AG09309 (cell line): ENCODE measurements around the gene GAPT.
"Not testable (repeated sequence)": the region's sequence is repeated elsewhere in the genome, so short reads cannot be mapped to it uniquely, and the experiment has no call there.

ENCODE experiments used
- DNase-seq: peaks from one replicate; pipeline ENCODE4 v3.0.0-alpha.2; 2010; ENCODE audit warnings: low read depth
- H3K4me3 ChIP-seq: 2 replicates; pipeline ENCODE4 v1.5.1; 2011; ENCODE audit warnings: mild to moderate bottlenecking, low read depth, low read length, moderate library complexity; ENCODE audit not compliant: control insufficient read depth
- CTCF ChIP-seq: IDR thresholded peaks from 2 replicates; pipeline ENCODE4 v1.5.1; 2011; ENCODE audit warnings: mild to moderate bottlenecking, low read depth, low read length, inconsistent platforms; ENCODE audit not compliant: insufficient read depth, control insufficient read depth; ENCODE audit errors: missing control alignments

The GAPT gene

GRCh38 chr5:58505971-58506640 lies 14.9 kb downstream of the GAPT start:
- DNase-seq = no peak
- TF ChIP-seq CTCF = no peak
- no peak overlapping the region for H3K4me3 ChIP-seq

- TF ChIP-seq CTCF = no peak
- no peak overlapping the region for H3K4me3 ChIP-seq
- DNase-seq = no peak
Measured at GRCh38 chr5:58507715-58508114, 16.5 kb downstream of the GAPT start.

- H3K4me3 ChIP-seq = no peak overlapping the region
- DNase-seq = no peak
- TF ChIP-seq CTCF = no peak
Measured at GRCh38 chr5:58517198-58517597, 26.0 kb downstream of the GAPT start.

GRCh38 chr5:58523956-58524355 lies 32.7 kb downstream of the GAPT start:
- DNase-seq = no peak
- H3K4me3 ChIP-seq = no peak overlapping the region
- TF ChIP-seq CTCF = no peak

GRCh38 chr5:58524571-58524970 lies 33.3 kb downstream of the GAPT start:
- no peak overlapping the region for H3K4me3 ChIP-seq
- TF ChIP-seq CTCF = no peak
- no peak for DNase-seq

- no peak for TF ChIP-seq CTCF
- H3K4me3 ChIP-seq = no peak overlapping the region
- no peak for DNase-seq
Measured at GRCh38 chr5:58530942-58531490, 39.8 kb downstream of the GAPT start.

GRCh38 chr5:58541935-58542334 lies 50.7 kb downstream of the GAPT start:
- not testable (repeated sequence) for DNase-seq, H3K4me3 ChIP-seq
